ENCODE measurements around the gene MED22. TPM values are rescaled to one million over a fixed set of nuclear protein-coding genes. Genes with fewer than 3 reads are reported as not detected.
A peak's percentile ranks its signal among the peaks of the same experiment; 100 is the strongest.

Gene MED22
- 79.2 and 85.7 TPM in 2 replicates for total RNA-seq (2014; rRNA removed; shearing (Covaris generic))
- 20.4 and 20.9 TPM in 2 replicates for polyA plus RNA-seq (2016; fragmentation: Nextera tagmentation; extraction: Ambion mirVana)
- long read RNA-seq, transcript MED22-201 (5 exons, 1,437 nt), result major isoform, 14 of 21 reads
- long read RNA-seq, partial matches to known transcripts, result 0 of 21 reads
- long read RNA-seq, other reads (novel, unspliced or antisense), result 6 of 21 reads

DNA sequence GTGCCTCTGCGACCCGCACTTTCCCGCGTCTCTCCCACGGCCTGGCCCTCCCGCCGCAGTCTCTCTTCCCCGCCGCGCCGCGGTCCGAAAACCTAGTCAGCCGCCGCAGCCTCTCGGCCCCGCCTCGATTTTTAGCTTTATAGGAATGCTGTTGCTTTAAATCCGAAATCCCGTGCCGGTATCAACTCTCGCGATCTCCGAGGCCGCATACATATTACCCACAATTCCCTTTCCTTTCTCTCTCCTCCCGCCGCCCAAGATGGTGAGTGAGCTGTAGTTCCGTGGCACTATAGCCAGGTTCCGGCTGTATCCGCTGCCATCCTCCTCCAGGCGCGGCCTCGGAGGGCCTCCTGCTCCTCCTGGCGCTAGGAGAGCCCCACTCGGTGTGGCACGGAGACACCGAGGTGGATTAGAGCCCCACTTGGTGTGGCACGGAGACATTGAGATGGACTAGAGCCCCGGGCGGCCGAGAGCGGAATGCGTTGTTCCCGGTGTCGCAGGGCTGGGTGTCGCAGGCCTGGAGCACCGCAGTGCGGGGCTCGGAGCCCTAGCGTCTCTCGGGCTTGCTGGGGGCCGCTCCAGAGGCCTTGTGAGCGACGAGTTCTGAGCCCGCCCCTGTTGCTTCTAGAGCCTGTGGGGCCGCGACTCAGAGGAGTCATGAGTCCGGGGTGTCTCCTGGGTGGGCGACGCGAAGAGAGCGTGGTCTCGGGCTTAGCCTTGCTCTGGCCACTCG, at the start of gene MED22, which contains the start of gene RPL7A:
TSS of gene MED22 (minus strand) at position 147 of the 733 bp plus-strand sequence. CDS start 1,469 bp downstream, outside the sequence.
TSS of gene RPL7A (plus strand) at position 234 of the 733 bp plus-strand sequence. CDS start at position 260, 26 bp downstream.
- ATAC-seq (peak; percentile 62), DNase-seq (ENCODE audit: low spot score) (peak; percentile 99)
- Mint-ChIP-seq H3K27ac (peak within 1 kb of the TSS; percentile 100), H3K27me3 (ENCODE audit: insufficient read depth, low read depth, poor library complexity) (peaks cover 25% of the 10 kb centered on the region), H3K36me3 (ENCODE audit: low read depth) (peaks cover 89% of the 10 kb centered on the region), H3K9me3 (no peaks in the 10 kb centered on the region; the same call in 1 of the 3 replicates), H3K4me1 (peaks cover 23% of the 10 kb centered on the region), H3K4me3 (peak within 1 kb of the TSS; percentile 94)
- TF ChIP-seq, protein P1, sequence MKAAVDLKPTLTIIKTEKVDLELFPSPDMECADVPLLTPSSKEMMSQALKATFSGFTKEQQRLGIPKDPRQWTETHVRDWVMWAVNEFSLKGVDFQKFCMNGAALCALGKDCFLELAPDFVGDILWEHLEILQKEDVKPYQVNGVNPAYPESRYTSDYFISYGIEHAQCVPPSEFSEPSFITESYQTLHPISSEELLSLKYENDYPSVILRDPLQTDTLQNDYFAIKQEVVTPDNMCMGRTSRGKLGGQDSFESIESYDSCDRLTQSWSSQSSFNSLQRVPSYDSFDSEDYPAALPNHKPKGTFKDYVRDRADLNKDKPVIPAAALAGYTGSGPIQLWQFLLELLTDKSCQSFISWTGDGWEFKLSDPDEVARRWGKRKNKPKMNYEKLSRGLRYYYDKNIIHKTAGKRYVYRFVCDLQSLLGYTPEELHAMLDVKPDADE (IDR thresholded peaks at IDR 0.05), result peak; percentile 72; the same call in 1 of the 2 replicates
- TF ChIP-seq STAT1 (IDR thresholded peaks at IDR 0.05; ENCODE audit: unreplicated experiment) (no peak), CREB1 (CRISPR knock-in tag; IDR thresholded peaks at IDR 0.05; ENCODE audit: low read depth) (no peak), REST (IDR thresholded peaks at IDR 0.05; ENCODE audit: unreplicated experiment) (peak; percentile 43), POLR2AphosphoS5 (IDR thresholded peaks at IDR 0.05; ENCODE audit: low read depth) (peak; percentile 99)
- TF ChIP-seq, protein P2, sequence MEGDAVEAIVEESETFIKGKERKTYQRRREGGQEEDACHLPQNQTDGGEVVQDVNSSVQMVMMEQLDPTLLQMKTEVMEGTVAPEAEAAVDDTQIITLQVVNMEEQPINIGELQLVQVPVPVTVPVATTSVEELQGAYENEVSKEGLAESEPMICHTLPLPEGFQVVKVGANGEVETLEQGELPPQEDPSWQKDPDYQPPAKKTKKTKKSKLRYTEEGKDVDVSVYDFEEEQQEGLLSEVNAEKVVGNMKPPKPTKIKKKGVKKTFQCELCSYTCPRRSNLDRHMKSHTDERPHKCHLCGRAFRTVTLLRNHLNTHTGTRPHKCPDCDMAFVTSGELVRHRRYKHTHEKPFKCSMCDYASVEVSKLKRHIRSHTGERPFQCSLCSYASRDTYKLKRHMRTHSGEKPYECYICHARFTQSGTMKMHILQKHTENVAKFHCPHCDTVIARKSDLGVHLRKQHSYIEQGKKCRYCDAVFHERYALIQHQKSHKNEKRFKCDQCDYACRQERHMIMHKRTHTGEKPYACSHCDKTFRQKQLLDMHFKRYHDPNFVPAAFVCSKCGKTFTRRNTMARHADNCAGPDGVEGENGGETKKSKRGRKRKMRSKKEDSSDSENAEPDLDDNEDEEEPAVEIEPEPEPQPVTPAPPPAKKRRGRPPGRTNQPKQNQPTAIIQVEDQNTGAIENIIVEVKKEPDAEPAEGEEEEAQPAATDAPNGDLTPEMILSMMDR (conservative IDR thresholded peaks at IDR 0.05; ENCODE audit: low read depth in 2 of 2), result no peak
- peak within 1 kb of the TSS; percentile 98 for H3K4me3 ChIP-seq
- H3K79me2 ChIP-seq (replicated peaks; ENCODE audit: insufficient read depth), result peaks cover 43% of the 10 kb centered on the region
- peak within 1 kb of the TSS; percentile 96 for H3K27ac ChIP-seq (ENCODE audit: low read depth)
- no peaks in the 10 kb centered on the region for H3K27me3 ChIP-seq (ENCODE audit: insufficient read depth)
- peak within 1 kb of the TSS; percentile 99 for H3K4me2 ChIP-seq
- H3K9me2 ChIP-seq (ENCODE audit: insufficient read depth), result no peaks in the 10 kb centered on the region
- H3F3A ChIP-seq (replicated peaks; ENCODE audit: low read depth), result peaks cover 59% of the 10 kb centered on the region
- H3K4me1 ChIP-seq (ENCODE audit: insufficient read depth), result peaks cover 20% of the 10 kb centered on the region
- H3K36me3 ChIP-seq (ENCODE audit: insufficient read depth), result peaks cover 46% of the 10 kb centered on the region
- no peak within 1 kb of the TSS for H2AFZ ChIP-seq
- peaks cover 56% of the 10 kb centered on the region for H4K20me1 ChIP-seq (replicated peaks; ENCODE audit: insufficient read depth)
